Germinal center (tissue), 1 donor: ENCODE measurements around the gene DGKH.
A peak's percentile ranks its signal among the peaks of the same experiment; 100 is the strongest.

Experiments
- DNase-seq: peaks from one replicate; pipeline ENCODE4 v3.0.0; 2012; ENCODE audit warnings: mixed read lengths, low spot score

The DGKH gene

GRCh38 chr13:42048342-42048683, at the start of gene DGKH:
DGKH (plus strand) TSS chr13:42048648; CDS start chr13:42048774, 126 bp downstream.
- peak; percentile 8 for DNase-seq

- DNase-seq = no peak
Observed at GRCh38 chr13:42000846-42001245, 47.6 kb upstream of the DGKH start.

GRCh38 chr13:42001580-42001979, 46.9 kb upstream of the DGKH start:
- DNase-seq = no peak

GRCh38 chr13:42002066-42002465, 46.4 kb upstream of the DGKH start:
- DNase-seq = no peak

GRCh38 chr13:42007844-42008243, 40.6 kb upstream of the DGKH start:
- DNase-seq = no peak

GRCh38 chr13:42009057-42009456, 39.4 kb upstream of the DGKH start:
- no peak for DNase-seq

GRCh38 chr13:42011601-42012350, 36.7 kb upstream of the DGKH start:
- no peak for DNase-seq

- DNase-seq = no peak
Observed at GRCh38 chr13:42014119-42014518, 34.3 kb upstream of the DGKH start.

- DNase-seq = no peak
Observed at GRCh38 chr13:42017264-42017663, 31.2 kb upstream of the DGKH start.

- DNase-seq = no peak
Observed at GRCh38 chr13:42021851-42022250, 26.6 kb upstream of the DGKH start.

GRCh38 chr13:42022336-42022735, 26.1 kb upstream of the DGKH start:
- DNase-seq = no peak

- DNase-seq = no peak
Observed at GRCh38 chr13:42022796-42023493, 25.5 kb upstream of the DGKH start.

GRCh38 chr13:42027286-42027685, 21.2 kb upstream of the DGKH start:
- no peak for DNase-seq

- no peak for DNase-seq
Observed at GRCh38 chr13:42028113-42028799, 20.2 kb upstream of the DGKH start.

GRCh38 chr13:42035905-42036521, 12.4 kb upstream of the DGKH start:
- no peak for DNase-seq

- DNase-seq = no peak
Observed at GRCh38 chr13:42036711-42037110, 11.7 kb upstream of the DGKH start.

- DNase-seq = no peak
Observed at GRCh38 chr13:42038661-42039456, 9.6 kb upstream of the DGKH start.

- peak; percentile 22 for DNase-seq
Observed at GRCh38 chr13:42039457-42039945, 8.9 kb upstream of the DGKH start.

- peak; percentile 92 for DNase-seq
Observed at GRCh38 chr13:42039946-42040729, 8.3 kb upstream of the DGKH start.

- DNase-seq = no peak
Observed at GRCh38 chr13:42040730-42041010, 7.8 kb upstream of the DGKH start.
